Panc1 (cell line): ENCODE measurements around the gene TFG. TPM values are rescaled to one million over a fixed set of nuclear protein-coding genes. Genes with fewer than 3 reads are reported as not detected.

ENCODE experiments used
- ATAC-seq: fragments of 200-7000 bp; cut with Tn5 transposase; 2 replicates; pipeline ENCODE4 v1.9.1; 2020; ENCODE audit warnings: mild to moderate bottlenecking, moderate library complexity
- BruUV-seq: library from RNA; stranded (reverse); fragments of 400-500 nt; replicated peaks from 2 replicates; lab custom pipeline; 2021; lab: Mats Ljungman, UMichigan
- CTCF ChIA-PET: fragments of 300-600 bp; sonication (Branson Sonifier 250); formaldehyde crosslinking; loops from one replicate; lab custom pipeline; 2022; ENCODE audit warnings: antibody characterized with exemption; lab: Charles Lee
- POLR2A ChIA-PET: fragments of 300-600 bp; sonication (Branson Sonifier 250); formaldehyde crosslinking; loops from one replicate; lab custom pipeline; 2022; ENCODE audit warnings: antibody characterized with exemption; lab: Charles Lee
- DNase-seq: peaks from one replicate; pipeline ENCODE4 v3.0.0-alpha.2; 2010; ENCODE audit warnings: low read depth, low spot score
- H3K27ac ChIP-seq: 2 replicates; pipeline ENCODE4 v1.5.1; 2011; ENCODE audit warnings: mild to moderate bottlenecking, low read length, inconsistent platforms
- H3K27me3 ChIP-seq: fragments of 200-500 bp; sonication (Bioruptor generic); 2 replicates; pipeline ENCODE4 v1.6.0; 2014; ENCODE audit warnings: low read length, inconsistent platforms; ENCODE audit not compliant: control insufficient read depth, insufficient read depth
- H3K36me3 ChIP-seq: fragments of 200-500 bp; sonication (Bioruptor generic); 2 replicates; pipeline ENCODE4 v1.5.1; 2014; ENCODE audit warnings: inconsistent platforms, mild to moderate bottlenecking, low read length, moderate library complexity; ENCODE audit not compliant: control insufficient read depth, insufficient read depth
- H3K4me1 ChIP-seq: 2 replicates; pipeline ENCODE4 v1.5.1; 2011; ENCODE audit warnings: inconsistent platforms, mild to moderate bottlenecking, low read length, moderate library complexity; ENCODE audit not compliant: control insufficient read depth, insufficient read depth
- H3K4me3 ChIP-seq, 2 experiments: 2 replicates each; pipeline ENCODE4 v1.5.1; 2011 to 2012; ENCODE audit warnings: low read depth in 2 of 2, low read length in 2 of 2, mild to moderate bottlenecking in 2 of 2, inconsistent platforms in 1 of 2, moderate library complexity in 1 of 2
- H3K9me3 ChIP-seq: fragments of 200-500 bp; sonication (Bioruptor generic); 2 replicates; pipeline ENCODE4 v1.5.1; 2014; ENCODE audit warnings: low read depth, mild to moderate bottlenecking, inconsistent platforms, low read length, moderate library complexity; ENCODE audit not compliant: control insufficient read depth, insufficient read depth
- POLR2AphosphoS5 ChIP-seq: IDR thresholded peaks from 2 replicates; pipeline ENCODE4 v1.6.1; 2012; ENCODE audit warnings: mild to moderate bottlenecking, low read depth, low read length, moderate library complexity
- SIN3A ChIP-seq: IDR thresholded peaks from 2 replicates; pipeline ENCODE4 v1.6.1; 2012; ENCODE audit warnings: low read depth, mild to moderate bottlenecking, low read length, moderate library complexity, borderline replicate concordance; ENCODE audit not compliant: insufficient read depth
- TCF7L2 ChIP-seq: IDR thresholded peaks from 2 replicates; pipeline ENCODE4 v1.6.1; 2011; ENCODE audit warnings: mild to moderate bottlenecking, low read depth, low read length, inconsistent platforms
- in situ Hi-C: cut with HindIII; loops from 2 replicates; pipeline ENCODE4 v1.10.0; 2016; ENCODE audit warnings: low sequenced_read_pairs, low pct_unique_long_range_greater_than_20kb
- intact Hi-C: fragments of 100-400 bp; cut with micrococcal nuclease; formaldehyde crosslinking; loops from one replicate; pipeline ENCODE4 v1.10.0; 2022; ENCODE audit not compliant: unreplicated experiment
- total RNA-seq: library from RNA; stranded (reverse); gene quantifications from one replicate; pipeline ENCODE4 v1.2.1, GENCODE V29; 2021; ENCODE audit not compliant: unreplicated experiment
- TF ChIP-seq, protein P1 (sequence below), 2 experiments: IDR thresholded peaks; 2 replicates each; pipeline ENCODE4 v1.6.1; 2011 to 2012; ENCODE audit warnings: low read depth in 2 of 2, control low read depth in 1 of 2, low read length in 1 of 2, mild to moderate bottlenecking in 1 of 2, moderate library complexity in 1 of 2; ENCODE audit not compliant: insufficient read depth in 1 of 2
- TF ChIP-seq, protein P2 (sequence below): fragments of 450-650 bp; IDR thresholded peaks from 2 replicates; pipeline ENCODE4 v1.5.1; 2017; ENCODE audit warnings: mild to moderate bottlenecking

TFG gene
- total RNA-seq, 1 experiment from 2014 or later, result 159 TPM

DNA sequence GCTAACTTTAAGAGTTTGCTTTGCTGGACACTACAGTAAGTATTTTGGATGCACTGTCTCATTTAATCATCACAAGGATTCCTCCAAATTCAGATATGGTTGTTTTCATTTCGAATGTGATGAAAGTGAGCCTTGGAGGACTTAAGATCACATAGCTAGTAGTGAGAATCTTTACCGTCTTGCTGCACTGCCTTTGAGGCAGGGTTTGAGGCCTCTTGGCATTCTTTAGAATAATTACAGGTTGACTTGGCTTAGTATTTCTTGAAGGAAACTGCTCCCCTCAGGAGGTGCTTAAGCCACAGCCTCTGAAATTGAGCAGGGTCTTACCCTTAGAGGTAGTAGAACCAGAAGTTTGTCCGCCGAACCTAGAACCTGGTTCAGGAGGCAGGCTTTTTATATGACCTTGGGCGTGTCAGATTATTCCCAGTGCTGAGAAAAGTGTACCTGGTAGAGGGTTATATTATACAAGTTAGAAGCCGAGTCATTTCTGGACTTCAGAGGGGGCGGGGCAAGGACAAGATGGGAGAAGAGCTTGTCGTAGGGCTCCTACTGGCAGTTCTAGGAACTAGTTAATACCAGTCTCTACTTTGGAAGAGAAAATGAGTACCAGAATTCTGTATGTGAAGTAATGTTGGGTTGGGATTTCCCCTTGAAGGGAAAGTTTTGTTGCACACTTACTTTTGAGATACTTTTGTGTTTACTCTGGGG is 1.1 kb downstream of the TFG start:
- TF ChIP-seq, protein P1, sequence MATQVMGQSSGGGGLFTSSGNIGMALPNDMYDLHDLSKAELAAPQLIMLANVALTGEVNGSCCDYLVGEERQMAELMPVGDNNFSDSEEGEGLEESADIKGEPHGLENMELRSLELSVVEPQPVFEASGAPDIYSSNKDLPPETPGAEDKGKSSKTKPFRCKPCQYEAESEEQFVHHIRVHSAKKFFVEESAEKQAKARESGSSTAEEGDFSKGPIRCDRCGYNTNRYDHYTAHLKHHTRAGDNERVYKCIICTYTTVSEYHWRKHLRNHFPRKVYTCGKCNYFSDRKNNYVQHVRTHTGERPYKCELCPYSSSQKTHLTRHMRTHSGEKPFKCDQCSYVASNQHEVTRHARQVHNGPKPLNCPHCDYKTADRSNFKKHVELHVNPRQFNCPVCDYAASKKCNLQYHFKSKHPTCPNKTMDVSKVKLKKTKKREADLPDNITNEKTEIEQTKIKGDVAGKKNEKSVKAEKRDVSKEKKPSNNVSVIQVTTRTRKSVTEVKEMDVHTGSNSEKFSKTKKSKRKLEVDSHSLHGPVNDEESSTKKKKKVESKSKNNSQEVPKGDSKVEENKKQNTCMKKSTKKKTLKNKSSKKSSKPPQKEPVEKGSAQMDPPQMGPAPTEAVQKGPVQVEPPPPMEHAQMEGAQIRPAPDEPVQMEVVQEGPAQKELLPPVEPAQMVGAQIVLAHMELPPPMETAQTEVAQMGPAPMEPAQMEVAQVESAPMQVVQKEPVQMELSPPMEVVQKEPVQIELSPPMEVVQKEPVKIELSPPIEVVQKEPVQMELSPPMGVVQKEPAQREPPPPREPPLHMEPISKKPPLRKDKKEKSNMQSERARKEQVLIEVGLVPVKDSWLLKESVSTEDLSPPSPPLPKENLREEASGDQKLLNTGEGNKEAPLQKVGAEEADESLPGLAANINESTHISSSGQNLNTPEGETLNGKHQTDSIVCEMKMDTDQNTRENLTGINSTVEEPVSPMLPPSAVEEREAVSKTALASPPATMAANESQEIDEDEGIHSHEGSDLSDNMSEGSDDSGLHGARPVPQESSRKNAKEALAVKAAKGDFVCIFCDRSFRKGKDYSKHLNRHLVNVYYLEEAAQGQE (IDR thresholded peaks at IDR 0.05; ENCODE audit: insufficient read depth in 1 of 2, low read depth in 2 of 2, low read length in 1 of 2), result no peak
- no peak for TF ChIP-seq POLR2AphosphoS5
- TF ChIP-seq, protein P2, sequence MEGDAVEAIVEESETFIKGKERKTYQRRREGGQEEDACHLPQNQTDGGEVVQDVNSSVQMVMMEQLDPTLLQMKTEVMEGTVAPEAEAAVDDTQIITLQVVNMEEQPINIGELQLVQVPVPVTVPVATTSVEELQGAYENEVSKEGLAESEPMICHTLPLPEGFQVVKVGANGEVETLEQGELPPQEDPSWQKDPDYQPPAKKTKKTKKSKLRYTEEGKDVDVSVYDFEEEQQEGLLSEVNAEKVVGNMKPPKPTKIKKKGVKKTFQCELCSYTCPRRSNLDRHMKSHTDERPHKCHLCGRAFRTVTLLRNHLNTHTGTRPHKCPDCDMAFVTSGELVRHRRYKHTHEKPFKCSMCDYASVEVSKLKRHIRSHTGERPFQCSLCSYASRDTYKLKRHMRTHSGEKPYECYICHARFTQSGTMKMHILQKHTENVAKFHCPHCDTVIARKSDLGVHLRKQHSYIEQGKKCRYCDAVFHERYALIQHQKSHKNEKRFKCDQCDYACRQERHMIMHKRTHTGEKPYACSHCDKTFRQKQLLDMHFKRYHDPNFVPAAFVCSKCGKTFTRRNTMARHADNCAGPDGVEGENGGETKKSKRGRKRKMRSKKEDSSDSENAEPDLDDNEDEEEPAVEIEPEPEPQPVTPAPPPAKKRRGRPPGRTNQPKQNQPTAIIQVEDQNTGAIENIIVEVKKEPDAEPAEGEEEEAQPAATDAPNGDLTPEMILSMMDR, result peak; percentile 47
- no peaks in the 10 kb centered on the region; the same call in 1 of the 2 replicates for H3K27me3 ChIP-seq
- H3K4me3 ChIP-seq, result peak overlapping the region; percentile 91 to 96
- DNase-seq (no peak), ATAC-seq (peak; percentile 32; the same call in 1 of the 2 replicates)
- H3K9me3 ChIP-seq, result peaks cover 8% of the 10 kb centered on the region; the same call in 1 of the 2 replicates
- POLR2A ChIA-PET, result interaction anchor here (0.6 to 0.7 kb wide), 2 partner anchors 24 to 244 kb away, joined by 3 to 6 read pairs; no protein-coding TSS in a partner anchor
- peaks cover 20% of the 10 kb centered on the region; the same call in 1 of the 2 replicates for H3K4me1 ChIP-seq
- intact Hi-C loops (no loop called here), in situ Hi-C loops (no loop called here)
- no TSS peak for BruUV-seq
- H3K27ac ChIP-seq, result peak overlapping the region; percentile 95
- CTCF ChIA-PET, result interaction anchor here (0.5 to 1.4 kb wide), 3 partner anchors 50 to 248 kb away, joined by 3 to 8 read pairs (median 5); no protein-coding TSS in a partner anchor
- H3K36me3 ChIP-seq, result peaks cover 21% of the 10 kb centered on the region

DNA sequence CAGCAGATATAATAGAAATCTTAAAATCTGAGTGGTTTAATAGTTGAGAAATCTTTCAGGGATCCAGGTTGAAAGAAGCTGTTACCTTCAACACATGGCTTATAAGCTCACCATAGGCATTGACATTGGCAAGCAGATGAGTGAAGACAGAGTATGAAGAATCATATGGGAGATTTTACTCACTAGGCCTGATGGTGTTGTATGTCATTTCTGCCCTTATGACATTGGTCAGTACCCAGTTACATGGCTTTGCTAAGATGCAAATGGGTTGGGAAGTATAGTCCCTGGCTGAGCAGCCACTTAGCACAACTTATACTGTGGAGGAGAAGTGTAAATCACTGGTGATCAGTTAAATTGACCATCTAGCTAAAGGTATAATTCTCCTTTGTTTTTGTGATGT is 5.9 kb downstream of the TFG start:
- ChIA-PET CTCF (no interaction called here), POLR2A (no interaction called here)
- DNase-seq, result no peak
- intact Hi-C loops (no loop called here), in situ Hi-C loops (no loop called here)
- Histone ChIP-seq H3K9me3 (no peaks in the 10 kb centered on the region), H3K27ac (no peak overlapping the region), H3K4me1 (peaks cover 17% of the 10 kb centered on the region; the same call in 1 of the 2 replicates), H3K4me3 (no peak overlapping the region), H3K36me3 (peaks cover 36% of the 10 kb centered on the region), H3K27me3 (no peaks in the 10 kb centered on the region)
- ATAC-seq, result no peak
- TF ChIP-seq POLR2AphosphoS5 (no peak), TCF7L2 (no peak), SIN3A (no peak)
- TF ChIP-seq, protein P2, result no peak
- TF ChIP-seq, protein P1 (IDR thresholded peaks at IDR 0.05; ENCODE audit: insufficient read depth in 1 of 2, low read depth in 2 of 2, low read length in 1 of 2), result no peak
- BruUV-seq, result no TSS peak
